ENCODE results near the gene SEC14L6.

DNA sequence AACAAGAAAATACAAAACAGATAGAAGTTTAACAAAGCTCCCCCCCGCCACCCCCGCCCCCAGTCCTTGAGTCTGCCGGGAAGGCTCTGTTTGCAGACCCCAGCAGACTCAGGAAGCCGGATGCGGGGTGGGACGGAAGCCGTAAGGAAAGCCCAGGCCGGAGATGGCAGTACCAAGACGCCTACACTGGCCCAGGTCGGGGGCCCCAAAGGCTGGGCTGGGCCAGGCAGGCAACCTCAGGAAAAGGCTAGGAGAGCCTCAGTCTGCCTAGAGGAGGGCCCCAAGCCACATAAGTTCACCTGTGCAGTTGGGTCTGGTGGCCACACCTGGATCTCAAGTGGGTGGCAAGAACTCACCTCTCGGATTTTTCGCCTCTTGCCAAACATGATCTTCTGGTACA is 31.9 kb upstream of the SEC14L6 start:
- TF ChIP-seq EZH2 (IDR thresholded peaks at IDR 0.05; ENCODE audit: insufficient read depth, poor library complexity, severe bottlenecking) (no peak), EZH2phosphoT487 (IDR thresholded peaks at IDR 0.05; ENCODE audit: insufficient read depth, low read depth) (no peak)
